Naive B cell (primary cell): ENCODE data around the gene ADH4. TPM values are rescaled to one million over a fixed set of nuclear protein-coding genes. Genes with fewer than 3 reads are reported as not detected.

Source experiments
- polyA plus RNA-seq, 6 donors: library from polyadenylated mRNA; unstranded; fragments of 300-500 nt; fragmentation: Illumina TruSeq; gene quantifications; one replicate each; pipeline ENCODE4 v1.2.3, GENCODE V29; 2021; ENCODE audit warnings: low read depth in 6 of 6

The ADH4 gene
- polyA plus RNA-seq, 6 donors from 2014 or later: not detected

Other genes starting within 250 kb of the ADH4 start
- 100 to 1,000 TPM in 1 of 6 donors, 10 to 100 TPM in 5; 60.2 to 111 (median 70.2) TPM for gene EIF4E, start 215.2 kb downstream of the ADH4 start, polyA plus RNA-seq
- gene METAP1, start 148.6 kb downstream of the ADH4 start, polyA plus RNA-seq: 10 to 100 TPM; 12.8 to 30.3 (median 24.6) TPM
- 100 to 1,000 TPM in 3 of 6 donors, 10 to 100 TPM in 3; 89.6 to 122 (median 100) TPM for gene ADH5, start 55.5 kb downstream of the ADH4 start, polyA plus RNA-seq
- under 1 TPM in 1 of 6 donors, not detected in 5; 0.64 TPM for gene ADH6, start 74.9 kb upstream of the ADH4 start, polyA plus RNA-seq
- gene ADH1A, start 146.7 kb upstream of the ADH4 start, polyA plus RNA-seq: not detected
- not detected for gene ADH1B, start 177.1 kb upstream of the ADH4 start, polyA plus RNA-seq
- not detected for gene ADH1C, start 208.4 kb upstream of the ADH4 start, polyA plus RNA-seq